Measurements from ENCODE around the gene CPSF2.
"Not testable (repeated sequence)": the region's sequence is repeated elsewhere in the genome, so short reads cannot be mapped to it uniquely, and the experiment has no call there.

CPSF2 gene

GRCh38 chr14:92154283-92154942 lies 32.6 kb downstream of the CPSF2 start:
- DNase-seq (ENCODE audit: low read depth in 2 of 2), result no peak

GRCh38 chr14:92160619-92161018 lies 38.9 kb downstream of the CPSF2 start:
- no peak for DNase-seq (ENCODE audit: low read depth in 2 of 2)

GRCh38 chr14:92161521-92161920 lies 39.8 kb downstream of the CPSF2 start:
- DNase-seq (ENCODE audit: low read depth in 2 of 2), result no peak

- DNase-seq (ENCODE audit: low read depth in 2 of 2), result no peak
Measured at GRCh38 chr14:92164958-92165357, 43.2 kb downstream of the CPSF2 start.

GRCh38 chr14:92173668-92174067 lies 51.9 kb downstream of the CPSF2 start:
- no peak for DNase-seq (ENCODE audit: low read depth in 2 of 2)

GRCh38 chr14:92175811-92176210 lies 54.0 kb downstream of the CPSF2 start:
- DNase-seq (ENCODE audit: low read depth in 2 of 2), result no peak

- DNase-seq (ENCODE audit: low read depth in 2 of 2), result no peak
Measured at GRCh38 chr14:92176476-92176875, 54.7 kb downstream of the CPSF2 start.

- not testable (repeated sequence) for DNase-seq (ENCODE audit: low read depth in 2 of 2)
Measured at GRCh38 chr14:92179178-92179577, 57.4 kb downstream of the CPSF2 start.

- no peak for DNase-seq (ENCODE audit: low read depth in 2 of 2)
Measured at GRCh38 chr14:92185559-92185958, 63.8 kb downstream of the CPSF2 start.

- DNase-seq (ENCODE audit: low read depth in 2 of 2), result not testable (repeated sequence)
Measured at GRCh38 chr14:92187616-92188015, 65.8 kb downstream of the CPSF2 start.

- DNase-seq (ENCODE audit: low read depth in 2 of 2), result no peak
Measured at GRCh38 chr14:92190768-92191167, 69.0 kb downstream of the CPSF2 start.

- no peak for DNase-seq (ENCODE audit: low read depth in 2 of 2)
Measured at GRCh38 chr14:92198804-92199203, 77.0 kb downstream of the CPSF2 start.

GRCh38 chr14:92199763-92200162 lies 78.0 kb downstream of the CPSF2 start:
- no peak for DNase-seq (ENCODE audit: low read depth in 2 of 2)

GRCh38 chr14:92203116-92203515 lies 81.3 kb downstream of the CPSF2 start:
- no peak for DNase-seq (ENCODE audit: low read depth in 2 of 2)

- DNase-seq (ENCODE audit: low read depth in 2 of 2), result no peak
Measured at GRCh38 chr14:92204792-92205191, 83.0 kb downstream of the CPSF2 start.

GRCh38 chr14:92207012-92207927 lies 85.5 kb downstream of the CPSF2 start:
- DNase-seq (ENCODE audit: low read depth in 2 of 2), result no peak

- DNase-seq (ENCODE audit: low read depth in 2 of 2), result no peak
Measured at GRCh38 chr14:92207928-92208265, 86.1 kb downstream of the CPSF2 start.

GRCh38 chr14:92209141-92209540 lies 87.4 kb downstream of the CPSF2 start:
- no peak for DNase-seq (ENCODE audit: low read depth in 2 of 2)

- not testable (repeated sequence) for DNase-seq (ENCODE audit: low read depth in 2 of 2)
Measured at GRCh38 chr14:92213125-92213524, 91.4 kb downstream of the CPSF2 start.

- DNase-seq (ENCODE audit: low read depth in 2 of 2), result no peak
Measured at GRCh38 chr14:92215579-92215978, 93.8 kb downstream of the CPSF2 start.

GRCh38 chr14:92217936-92218335 lies 96.2 kb downstream of the CPSF2 start:
- DNase-seq (ENCODE audit: low read depth in 2 of 2), result no peak
